ENCODE data around the gene GRIK4.

The GRIK4 gene

DNA sequence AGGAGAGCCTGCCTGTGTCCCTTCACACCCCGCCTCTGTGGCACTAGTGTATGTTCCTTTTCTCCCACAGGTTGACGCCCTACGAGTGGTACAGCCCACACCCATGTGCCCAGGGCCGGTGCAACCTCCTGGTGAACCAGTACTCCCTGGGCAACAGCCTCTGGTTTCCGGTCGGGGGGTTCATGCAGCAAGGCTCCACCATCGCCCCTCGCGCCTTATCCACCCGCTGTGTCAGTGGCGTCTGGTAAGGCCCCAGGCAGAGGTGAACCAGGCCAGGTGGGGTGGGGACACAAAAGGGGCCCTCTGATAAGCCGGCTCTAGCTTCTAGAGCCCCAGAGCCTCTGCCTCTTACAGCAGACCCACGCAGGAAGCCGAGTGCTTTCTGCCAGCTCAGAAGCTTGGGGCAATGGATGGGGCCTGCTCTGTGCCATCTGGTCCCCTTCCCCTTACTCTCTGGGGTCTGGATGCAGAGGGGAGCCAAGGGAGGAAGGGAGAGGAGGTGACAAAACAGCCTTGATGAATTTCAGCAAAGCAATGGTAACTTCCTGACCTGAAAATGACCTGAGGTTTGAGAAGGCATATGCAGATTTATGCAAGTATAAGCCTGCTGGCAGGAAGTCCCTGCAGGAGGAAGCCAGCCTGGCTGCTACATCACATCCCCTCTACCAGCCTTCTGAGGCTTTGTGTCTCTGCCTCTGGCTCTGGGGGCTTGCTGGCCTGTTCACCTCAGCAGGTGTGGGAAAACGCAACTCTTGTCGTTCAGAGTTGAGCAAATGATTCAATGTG, 445.4 kb downstream of the GRIK4 start:
- no peak for DNase-seq (ENCODE audit: low spot score)

DNA sequence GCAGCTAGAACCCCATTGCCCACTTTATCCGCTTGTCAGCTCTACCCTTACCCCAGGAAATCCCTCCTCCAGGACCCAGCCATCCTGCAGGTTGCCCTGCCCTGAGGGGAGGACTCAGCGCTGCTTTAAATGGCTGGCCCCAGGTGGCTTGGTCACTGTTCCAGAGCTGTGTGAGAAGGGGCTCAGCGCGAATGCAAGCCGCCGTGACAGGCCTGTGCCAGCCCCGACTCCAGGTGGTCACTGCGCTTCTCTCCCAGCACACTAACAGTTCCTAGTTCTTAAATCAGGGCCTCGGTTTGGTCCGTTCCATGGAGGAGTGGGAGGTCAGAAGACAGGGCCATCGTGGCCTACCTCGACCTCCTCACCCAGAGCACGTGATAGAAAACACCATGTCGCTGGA, 446.6 kb downstream of the GRIK4 start:
- no peak for DNase-seq (ENCODE audit: low spot score)

DNA sequence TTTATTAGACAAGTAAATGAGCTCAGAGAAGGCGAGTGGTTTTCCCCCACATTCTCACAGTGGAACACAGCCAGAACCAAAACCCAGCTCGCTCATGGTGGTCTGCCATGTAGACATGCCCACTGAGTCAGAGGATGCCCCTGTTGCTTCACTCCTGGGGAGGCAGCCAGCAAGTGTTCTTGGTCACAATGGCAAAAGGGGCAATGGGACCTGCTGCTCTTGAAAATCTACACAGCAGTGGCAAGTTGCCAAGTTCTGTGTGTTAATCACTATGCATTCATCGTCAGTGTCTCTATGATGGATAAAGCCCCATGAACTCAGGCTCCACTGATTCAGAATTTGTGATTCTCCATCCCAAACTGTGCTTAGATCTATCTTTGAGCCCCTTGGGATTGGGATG, 447.6 kb downstream of the GRIK4 start:
- no peak for DNase-seq (ENCODE audit: low spot score)

DNA sequence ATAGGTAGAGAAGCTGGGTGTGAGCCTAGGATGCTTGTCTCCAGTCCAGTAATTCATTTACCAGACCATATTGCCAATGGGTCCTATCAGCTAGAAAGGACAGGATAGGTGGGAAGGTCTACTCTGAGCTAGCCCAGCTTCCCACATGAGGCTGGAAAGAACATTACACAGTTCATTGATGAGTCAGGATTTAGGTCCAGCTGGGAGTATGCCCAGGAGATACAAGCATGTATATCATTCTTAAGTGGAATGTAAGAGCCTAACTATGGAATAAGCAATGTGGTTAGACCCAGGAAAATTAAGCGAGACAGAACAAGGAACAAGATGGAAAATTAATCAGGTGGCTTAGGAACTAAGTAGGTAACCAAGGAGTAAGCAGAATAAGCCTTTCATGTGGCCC, 453.3 kb downstream of the GRIK4 start:
- no peak for DNase-seq (ENCODE audit: low spot score)

DNA sequence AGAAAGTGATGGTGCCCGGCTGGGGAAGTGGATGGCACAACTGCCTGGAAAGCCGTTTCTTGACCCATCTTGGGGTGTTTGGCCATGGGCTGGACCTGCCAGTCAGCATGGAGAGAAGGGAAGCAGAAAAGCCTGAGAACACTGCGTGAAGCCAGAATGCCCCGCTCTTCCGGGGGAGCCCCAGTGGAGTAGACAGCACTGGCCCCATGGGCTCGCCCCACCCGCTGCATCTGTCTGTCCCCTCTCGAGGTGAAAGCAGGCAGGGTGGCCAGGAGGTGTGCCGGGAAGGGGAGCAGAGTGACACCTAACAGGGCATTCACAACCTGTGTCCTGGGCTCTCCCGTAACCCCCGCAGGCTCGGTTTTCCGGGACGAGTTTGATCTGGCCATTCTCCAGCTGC, 455.3 kb downstream of the GRIK4 start:
- DNase-seq (ENCODE audit: low spot score), result no peak

DNA sequence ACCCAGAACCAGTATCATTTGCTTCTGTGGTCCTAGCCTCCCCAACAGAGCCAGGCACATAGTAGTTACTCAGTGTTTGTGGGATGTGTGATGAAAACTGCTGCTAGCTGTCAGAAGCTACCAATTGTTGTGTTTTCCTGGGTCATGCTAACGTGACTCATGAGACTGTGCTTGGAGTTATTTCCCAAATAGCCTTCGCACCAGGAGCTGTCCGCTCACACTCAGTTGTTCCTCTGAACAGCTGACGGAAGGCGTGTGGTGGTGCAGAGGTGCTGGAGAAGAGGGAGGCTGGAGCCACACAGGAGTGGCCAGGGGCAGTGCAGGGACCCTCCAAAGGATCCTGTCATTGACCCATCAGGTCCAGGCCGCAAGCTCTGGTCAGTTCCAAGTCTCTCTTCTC, 458.4 kb downstream of the GRIK4 start:
- DNase-seq (ENCODE audit: low spot score), result no peak

DNA sequence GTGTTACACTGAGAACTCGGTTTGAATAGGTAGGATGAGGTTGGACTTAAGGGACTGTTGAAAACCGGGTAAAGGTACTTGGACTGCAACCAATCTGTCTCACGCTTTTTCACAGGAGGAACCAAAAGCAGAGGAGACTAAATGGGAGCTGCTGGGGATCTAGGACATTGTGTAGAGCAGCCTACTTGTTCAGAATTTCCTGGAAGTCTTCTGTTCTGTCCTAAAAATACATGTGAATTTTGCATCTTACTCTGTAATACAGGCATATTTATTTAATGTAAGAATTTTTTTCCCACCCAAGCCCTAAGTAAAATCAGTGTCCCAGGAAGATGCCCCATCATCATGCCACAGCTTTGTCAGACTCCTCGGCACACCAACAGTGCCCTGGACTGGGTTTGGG, 460.3 kb downstream of the GRIK4 start:
- DNase-seq (ENCODE audit: low spot score), result no peak

DNA sequence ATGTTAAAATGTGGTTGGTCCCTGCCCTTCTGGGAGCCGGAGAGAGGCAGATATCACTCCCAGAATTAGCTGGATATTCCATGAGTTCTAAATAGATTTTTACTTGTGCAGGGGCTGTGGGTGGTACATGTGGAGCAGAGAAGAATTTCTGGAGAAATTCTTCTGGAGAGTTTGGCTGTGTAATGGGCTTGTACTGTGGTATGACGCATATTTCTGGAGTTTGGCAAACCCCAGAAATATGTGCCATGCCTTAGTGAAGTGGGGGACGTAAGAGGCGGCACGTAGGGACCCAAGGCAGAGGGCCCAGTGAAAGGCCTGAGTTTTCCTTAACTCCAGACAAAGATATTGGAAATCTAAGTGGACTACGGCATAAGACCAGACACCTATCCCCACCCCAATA, 461.1 kb downstream of the GRIK4 start:
- DNase-seq (ENCODE audit: low spot score), result no peak

DNA sequence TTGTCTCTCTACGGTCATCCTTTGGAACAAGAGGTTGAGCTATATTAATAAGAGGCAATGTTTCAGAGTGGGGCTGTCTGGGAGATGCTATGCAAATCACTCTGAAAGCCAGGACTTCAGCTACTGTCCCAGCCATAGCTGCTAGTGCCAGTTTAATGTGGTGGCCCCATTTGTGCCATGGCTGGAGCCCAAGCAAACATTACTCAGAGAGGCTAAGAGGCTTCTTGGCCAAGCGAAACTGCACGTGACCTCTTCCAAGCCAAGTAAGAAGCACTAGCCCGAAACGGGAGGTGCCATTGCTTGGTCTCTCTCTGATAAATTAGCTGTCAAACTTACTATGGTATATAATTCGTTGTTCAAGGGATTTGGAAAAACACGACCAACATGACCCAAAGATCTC, 462.0 kb downstream of the GRIK4 start:
- DNase-seq (ENCODE audit: low spot score), result no peak

DNA sequence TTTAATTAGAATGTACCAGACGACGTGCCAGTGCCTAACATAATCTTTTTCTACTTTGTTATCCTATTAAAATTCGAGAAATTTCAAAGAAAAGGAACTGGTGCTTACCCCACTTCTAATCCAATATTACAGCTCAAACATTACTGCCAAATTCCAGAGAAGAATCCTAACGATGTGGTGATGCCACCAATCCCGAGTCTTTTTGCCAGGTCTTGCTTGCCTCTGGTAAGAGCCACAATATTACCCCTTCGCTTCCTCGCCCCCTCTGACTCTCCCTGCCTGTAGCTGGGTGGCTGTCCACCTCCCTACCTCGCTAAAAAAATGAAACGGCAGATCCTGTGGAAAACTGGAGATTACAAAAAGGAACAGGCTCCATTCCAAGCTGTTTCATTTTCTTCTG, 462.9 kb downstream of the GRIK4 start:
- DNase-seq (ENCODE audit: low spot score), result no peak

DNA sequence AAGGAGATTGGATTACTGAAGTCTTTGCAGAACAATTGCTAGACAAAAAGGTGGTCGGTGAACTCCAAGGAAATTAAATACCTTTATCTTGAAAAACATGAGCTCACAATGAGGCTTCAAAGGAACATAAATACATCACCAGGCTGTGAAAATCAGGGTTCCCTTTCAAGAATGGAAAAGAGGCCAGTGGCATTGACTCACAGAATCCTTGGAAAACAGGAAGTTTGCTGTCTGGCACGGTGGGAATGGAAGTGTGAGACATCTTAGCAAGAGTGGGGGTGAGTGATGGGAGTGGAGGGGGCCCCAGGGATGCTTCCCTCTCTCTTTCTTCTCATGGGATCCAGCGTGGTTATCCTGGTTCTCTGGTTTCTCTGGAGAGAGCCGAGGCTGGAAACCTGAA, 463.4 kb downstream of the GRIK4 start:
- no peak for DNase-seq (ENCODE audit: low spot score)

DNA sequence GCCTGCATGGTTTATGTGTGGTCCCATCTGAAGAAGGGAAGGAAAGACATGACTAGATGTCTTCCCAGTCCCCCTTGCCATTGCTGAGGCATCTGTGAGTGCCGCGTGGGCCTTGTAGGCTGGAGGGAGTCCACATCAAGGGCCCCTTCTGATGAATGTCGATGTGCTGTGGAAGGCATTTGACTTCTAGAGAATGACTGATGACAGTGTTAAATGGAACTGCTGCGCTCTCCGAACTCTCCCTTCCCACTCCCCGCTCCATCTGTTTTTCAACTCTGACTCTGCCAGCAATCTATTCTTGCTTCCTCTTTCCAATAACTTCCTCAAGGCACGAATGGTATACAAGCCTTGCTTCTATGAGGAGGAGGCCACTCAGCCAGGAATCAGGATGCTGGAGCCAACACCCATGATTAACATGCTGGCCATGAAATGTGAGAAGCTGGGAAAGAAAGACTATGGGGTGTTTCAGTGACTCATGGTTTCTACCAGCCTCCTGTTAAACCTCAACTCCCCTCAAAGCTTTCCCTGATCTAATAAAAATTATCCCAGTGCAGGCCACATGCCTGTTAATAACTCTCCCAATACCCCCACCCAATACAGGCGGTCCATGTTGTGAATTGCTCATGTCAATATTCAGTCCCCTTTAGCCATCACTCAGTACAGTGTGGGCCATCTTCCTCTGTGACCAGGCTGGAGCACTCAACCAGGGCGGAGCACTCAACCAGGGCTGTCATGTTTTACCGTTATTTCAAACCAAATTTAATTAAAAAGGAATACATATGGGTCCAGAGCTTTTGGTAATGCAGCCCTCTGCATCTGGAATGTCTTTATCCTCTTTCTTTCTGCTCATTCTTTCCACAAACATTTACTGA, 466.0 kb downstream of the GRIK4 start:
- no peak for DNase-seq (ENCODE audit: low spot score)

DNA sequence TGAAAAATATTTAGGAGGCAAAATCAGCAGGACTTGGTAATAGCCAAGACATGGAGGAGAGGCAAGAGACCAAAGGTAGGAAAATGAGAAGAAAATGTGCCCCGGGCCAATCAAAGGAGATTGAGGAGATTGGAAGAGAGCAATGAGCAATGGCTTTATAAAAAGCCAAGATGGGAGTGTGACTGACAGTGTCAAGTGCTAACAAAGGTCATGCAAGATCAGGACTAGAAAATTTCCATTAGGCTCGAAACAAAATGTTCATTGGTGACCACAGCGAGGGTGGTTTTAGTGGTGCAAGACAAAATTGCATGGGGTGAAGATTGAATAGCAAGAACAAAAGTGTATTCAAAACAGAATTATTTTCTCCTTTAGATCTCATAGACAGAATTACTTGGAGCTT, 467.2 kb downstream of the GRIK4 start:
- DNase-seq (ENCODE audit: low spot score), result no peak

DNA sequence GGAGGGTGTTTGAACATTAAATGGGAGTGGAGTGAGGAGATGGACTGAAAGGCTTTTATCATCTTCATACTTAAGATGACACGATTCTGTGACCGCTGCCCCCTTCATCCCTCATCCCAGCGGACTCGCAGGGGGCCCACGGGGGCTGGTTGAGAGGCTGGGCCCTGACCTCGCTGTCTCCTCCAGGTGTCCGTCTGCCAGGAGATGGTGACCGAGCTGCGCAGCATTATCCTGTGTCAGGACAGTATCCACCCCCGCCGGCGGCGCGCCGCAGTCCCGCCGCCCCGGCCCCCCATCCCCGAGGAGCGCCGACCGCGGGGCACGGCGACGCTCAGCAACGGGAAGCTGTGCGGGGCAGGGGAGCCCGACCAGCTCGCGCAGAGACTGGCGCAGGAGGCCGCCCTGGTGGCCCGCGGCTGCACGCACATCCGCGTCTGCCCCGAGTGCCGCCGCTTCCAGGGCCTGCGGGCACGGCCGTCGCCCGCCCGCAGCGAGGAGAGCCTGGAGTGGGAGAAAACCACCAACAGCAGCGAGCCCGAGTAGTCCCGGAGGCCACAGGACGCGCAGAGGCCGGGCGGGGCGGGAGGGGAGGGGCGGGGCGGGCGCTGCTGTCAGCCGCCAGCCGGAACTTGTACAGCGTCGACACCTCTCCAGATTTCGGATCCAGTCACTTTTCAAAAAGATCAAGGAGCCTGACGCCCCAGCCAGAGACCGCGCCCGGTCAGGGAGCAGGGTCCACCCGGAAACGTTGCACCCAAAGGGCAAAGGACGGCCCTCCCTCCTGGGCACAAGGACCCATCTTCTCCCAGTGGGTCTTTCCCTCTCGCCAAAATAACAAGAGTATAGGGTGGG, 474.4 kb downstream of the GRIK4 start:
- peak; percentile 47 for DNase-seq (ENCODE audit: low spot score)

DNA sequence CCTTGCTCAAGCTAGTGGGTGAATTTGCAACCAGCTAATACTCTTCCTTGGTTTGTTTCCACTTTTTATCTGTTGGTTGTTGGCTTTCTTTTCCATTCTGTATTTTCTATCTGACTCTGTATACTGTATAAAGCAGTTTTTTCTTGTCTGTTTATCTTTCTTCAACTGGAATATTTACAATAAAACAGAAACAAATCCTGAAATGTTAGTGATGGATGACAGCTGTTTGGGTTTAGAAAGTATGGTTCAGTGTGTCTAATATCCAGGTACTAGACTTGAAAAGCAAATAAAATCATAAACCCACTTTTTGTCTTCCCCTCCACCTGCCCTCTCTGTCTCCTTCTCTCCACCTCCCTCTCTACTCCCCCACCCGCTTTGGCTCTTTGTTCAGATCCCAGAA, 477.1 kb downstream of the GRIK4 start:
- DNase-seq (ENCODE audit: low spot score), result no peak

DNA sequence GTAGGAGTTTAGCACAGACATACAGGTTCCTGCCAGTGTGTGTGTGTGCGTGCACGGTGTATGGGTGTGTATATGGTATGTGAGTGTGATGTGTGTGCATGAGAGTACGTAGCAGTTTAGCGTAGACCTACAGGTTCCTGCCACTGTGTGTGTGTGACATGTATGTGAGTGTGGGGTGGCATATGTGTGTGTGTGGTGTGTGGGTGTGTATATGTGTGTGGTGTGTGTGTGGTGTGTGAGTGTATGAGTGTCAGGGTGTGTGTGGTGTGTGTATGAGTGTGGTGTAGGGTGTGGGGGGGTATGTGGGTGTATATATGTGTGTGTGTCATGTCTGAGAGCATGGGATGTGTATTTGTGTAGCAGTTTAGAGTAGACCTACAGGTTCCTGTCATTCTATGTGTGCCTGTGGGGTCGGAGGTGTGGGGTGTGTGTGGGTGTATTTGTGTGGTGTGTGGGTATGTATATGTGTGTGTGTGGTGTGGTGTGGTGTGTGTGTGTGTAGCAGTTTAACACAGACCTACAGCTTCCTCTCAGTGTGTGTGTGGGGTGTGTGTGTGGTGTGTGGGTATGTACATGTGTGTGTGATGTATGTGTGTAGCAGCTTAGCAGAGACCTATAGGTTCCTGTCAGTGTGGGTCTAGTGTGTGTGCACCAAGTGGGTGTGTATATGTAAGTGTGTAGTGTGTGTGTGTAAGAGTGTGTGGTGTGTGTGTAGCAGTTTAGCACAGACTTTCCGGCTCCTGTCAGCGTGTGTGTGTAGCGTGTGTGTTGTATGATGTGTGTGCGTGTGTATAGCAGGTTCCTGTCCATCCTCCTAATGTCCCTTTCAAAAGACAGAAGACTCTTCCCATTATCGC, 480.5 kb downstream of the GRIK4 start:
- no peak for DNase-seq (ENCODE audit: low spot score)

DNA sequence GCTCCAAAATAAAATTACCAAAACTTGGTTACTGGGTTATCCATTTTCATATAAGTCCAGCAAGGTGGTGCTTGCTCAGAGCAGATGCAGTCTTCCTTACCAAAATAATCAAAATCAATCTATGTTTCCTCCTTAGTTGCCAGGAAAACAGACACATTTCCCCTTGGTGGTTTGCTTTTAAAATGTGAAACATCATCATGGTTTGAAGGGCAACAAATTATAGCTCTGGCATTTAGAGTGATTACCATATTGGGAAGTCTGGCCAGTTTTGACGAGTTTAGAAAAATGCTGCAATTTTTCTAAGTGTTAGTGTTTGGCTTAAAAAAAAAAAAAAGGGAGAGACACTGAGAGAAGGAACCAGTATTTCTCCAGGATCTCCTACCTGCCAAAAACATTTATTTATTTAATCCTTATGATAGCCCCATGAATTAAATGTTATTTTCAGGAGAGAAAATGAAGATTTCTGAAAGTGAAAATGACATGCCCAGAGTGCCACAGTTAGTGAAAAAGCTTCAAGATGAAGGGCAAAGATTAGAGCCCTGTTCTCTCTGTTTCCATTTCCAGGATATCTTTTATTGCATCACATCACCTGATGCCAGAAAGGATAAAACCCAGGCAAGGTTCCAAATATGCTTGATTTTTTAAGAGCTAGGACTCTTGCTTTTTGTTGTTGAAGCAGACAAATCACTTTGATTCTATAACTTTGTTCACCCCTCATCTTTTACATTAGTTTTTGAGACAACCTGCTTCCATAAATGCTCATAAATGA, 482.7 kb downstream of the GRIK4 start:
- DNase-seq (ENCODE audit: low spot score), result no peak

DNA sequence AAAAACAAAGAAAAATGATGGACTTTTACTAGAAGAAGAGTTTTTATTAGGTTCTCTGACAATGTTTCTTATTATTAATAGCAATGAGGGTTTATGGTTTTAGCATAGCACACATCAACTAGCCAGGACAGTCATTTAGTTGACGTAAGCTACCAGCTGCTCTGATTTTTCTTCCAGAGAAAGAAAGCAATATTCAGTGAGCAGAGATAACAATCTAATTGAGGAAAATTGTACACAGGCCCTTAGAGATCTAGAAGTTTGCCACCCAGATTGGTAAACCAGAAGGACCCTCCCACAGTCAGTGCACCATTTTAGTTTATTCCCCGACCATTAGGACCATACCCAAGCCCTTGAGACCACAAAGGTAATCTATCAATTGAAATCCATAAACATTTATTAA, 483.6 kb downstream of the GRIK4 start:
- DNase-seq (ENCODE audit: low spot score), result no peak

DNA sequence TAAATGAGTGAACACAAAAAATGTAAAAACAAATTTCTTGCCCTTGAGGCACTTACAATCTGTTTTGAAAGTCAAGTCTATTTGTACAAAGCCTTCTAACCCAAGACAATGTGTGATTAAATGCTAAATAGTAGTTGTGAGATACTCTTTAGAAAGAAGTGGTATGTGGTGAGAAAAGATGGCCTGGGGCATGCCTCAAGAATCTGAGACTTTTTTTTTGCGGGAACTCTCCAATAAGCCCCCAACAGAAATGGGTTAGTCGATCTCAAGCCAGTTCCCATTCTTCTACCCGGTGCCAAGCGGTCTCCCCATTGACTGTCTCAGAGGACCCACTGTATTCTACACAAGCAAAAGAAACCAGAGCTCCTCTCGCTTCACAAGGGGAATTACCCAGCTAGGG, 485.4 kb downstream of the GRIK4 start:
- no peak for DNase-seq (ENCODE audit: low spot score)

DNA sequence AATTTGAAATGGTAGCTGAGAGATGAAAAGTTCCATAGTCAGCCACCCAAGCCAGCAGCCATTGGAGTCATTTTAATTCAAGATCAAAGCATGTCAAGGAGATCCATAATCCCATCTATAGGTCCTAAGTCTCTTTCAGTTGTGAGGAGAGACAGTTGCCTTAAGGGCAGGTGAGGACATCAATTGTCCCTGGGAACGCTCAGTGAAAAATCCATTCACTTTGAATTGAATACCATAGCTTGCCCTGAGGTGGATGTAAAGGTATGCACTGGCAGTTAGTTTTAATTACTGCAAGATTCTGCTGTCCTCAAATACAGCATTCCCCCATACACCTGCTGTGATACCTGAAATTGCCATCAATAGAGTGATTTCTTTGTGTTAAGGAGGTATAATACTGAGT, 487.0 kb downstream of the GRIK4 start:
- no peak for DNase-seq (ENCODE audit: low spot score)
